Small intestine (tissue), 7 donors: ENCODE data around the gene LZTS3. TPM values are rescaled to one million over a fixed set of nuclear protein-coding genes. Genes with fewer than 3 reads are reported as not detected.
"Not testable (repeated sequence)": the region's sequence is repeated elsewhere in the genome, so short reads cannot be mapped to it uniquely, and the experiment has no call there.

ENCODE experiments used
- DNase-seq, 2 donors: peaks; one replicate each; pipeline versions ENCODE4 v3.0.0 to v3.0.0-alpha.2; 2013
- FAIRE-seq: peaks from 2 replicates; lab custom pipeline; 2012; peaks lifted over from hg19 to GRCh38; lab: Jason Lieb, UNC
- H3K27ac ChIP-seq, 3 donors: one replicate each; pipeline ENCODE4 v1.5.1; 2013; ENCODE audit warnings: low read length in 2 of 3, mild to moderate bottlenecking in 2 of 3, control low read depth in 1 of 3, inconsistent platforms in 1 of 3, low read depth in 1 of 3, moderate library complexity in 1 of 3
- H3K27me3 ChIP-seq, 3 donors: one replicate each; pipeline ENCODE4 v1.6.1; 2013; ENCODE audit warnings: low read length in 3 of 3, inconsistent platforms in 1 of 3; ENCODE audit not compliant: control insufficient read depth in 3 of 3, insufficient read depth in 3 of 3
- H3K36me3 ChIP-seq, 3 donors: one replicate each; pipeline ENCODE4 v1.6.1; 2013; ENCODE audit warnings: low read length in 3 of 3, inconsistent platforms in 1 of 3, low read depth in 1 of 3, mild to moderate bottlenecking in 1 of 3, moderate library complexity in 1 of 3; ENCODE audit not compliant: control insufficient read depth in 3 of 3, insufficient read depth in 2 of 3
- H3K4me1 ChIP-seq, 3 donors: one replicate each; pipeline ENCODE4 v1.6.1; 2013; ENCODE audit warnings: low read length in 2 of 3, inconsistent platforms in 1 of 3, low read depth in 1 of 3, mild to moderate bottlenecking in 1 of 3, moderate library complexity in 1 of 3; ENCODE audit not compliant: control insufficient read depth in 3 of 3, insufficient read depth in 2 of 3
- H3K4me3 ChIP-seq, 3 donors: one replicate each; pipeline ENCODE4 v1.5.1; 2013; ENCODE audit warnings: low read length in 3 of 3, control low read depth in 1 of 3, inconsistent platforms in 1 of 3, low read depth in 1 of 3, mild to moderate bottlenecking in 1 of 3, moderate library complexity in 1 of 3
- H3K9me3 ChIP-seq, 2 donors: one replicate each; pipeline ENCODE4 v1.6.1; 2013; ENCODE audit warnings: low read depth in 1 of 2, low read length in 1 of 2; ENCODE audit not compliant: control insufficient read depth in 2 of 2, insufficient read depth in 1 of 2
- WGBS, 3 donors: extraction: QIAGEN DNeasy Blood & Tissue Kit; methylation state at CpG; one replicate each; pipeline ENCODE4 v1.1.7; 2013; 5-methylcytosine and 5-hydroxymethylcytosine counted together
- polyA plus RNA-seq, 4 donors: library from polyadenylated mRNA; stranded (reverse) in 3 of 4; unstranded in 1 of 4; fragments of 200-250 nt in 3 of 4; fragments of 120-200 nt in 1 of 4; gene quantifications; one replicate each; pipeline versions ENCODE4 v1.2.1 to v1.2.3, GENCODE V29; 2013
- donor health status: healthy with polysubstance abuse.
- donor health status: control.
- donor health status: control.
- donor health status: Bipolar disorder and iron deficiency.
- donor health status: healthy.

LZTS3 gene
- polyA plus RNA-seq, 4 donors = 7.3 to 19.9 (median 13.1) TPM

GRCh38 chr20:3117839-3118379 is 55.4 kb downstream of the LZTS3 start:
- not testable (repeated sequence) for H3K4me1 ChIP-seq, H3K4me3 ChIP-seq, H3K27ac ChIP-seq, H3K9me3 ChIP-seq, FAIRE-seq, H3K27me3 ChIP-seq
- DNase-seq = peak; percentile 48 to 54
- WGBS, 3 donors = 51 to 63% (median 54%) methylated on average over 14 of the region's 14 CpGs
- H3K36me3 ChIP-seq = peaks cover 2 to 56% (median 5%) of the 10 kb centered on the region in 3 donors

- FAIRE-seq (no peak), DNase-seq (no peak)
- H3K36me3 ChIP-seq = peaks cover 2 to 51% (median 4%) of the 10 kb centered on the region in 3 donors
- no peak overlapping the region for H3K4me3 ChIP-seq
- H3K4me1 ChIP-seq = no peaks in the 10 kb centered on the region
- no peaks in the 10 kb centered on the region for H3K9me3 ChIP-seq
- H3K27me3 ChIP-seq = no peaks in the 10 kb centered on the region
- no peak overlapping the region for H3K27ac ChIP-seq
- 86 to 88% (median 87%) methylated on average over 4 of the region's 4 CpGs for WGBS, 3 donors
Observed at GRCh38 chr20:3116341-3116740, 57.0 kb downstream of the LZTS3 start.

GRCh38 chr20:3115190-3116107 is 57.9 kb downstream of the LZTS3 start:
- Histone ChIP-seq H3K4me3 (no peak overlapping the region), H3K9me3 (no peaks in the 10 kb centered on the region), H3K27me3 (no peaks in the 10 kb centered on the region), H3K4me1 (no peaks in the 10 kb centered on the region), H3K27ac (no peak overlapping the region), H3K36me3 (peaks cover 0 to 50% (median 4%) of the 10 kb centered on the region in 3 donors)
- 52 to 55% (median 54%) methylated on average over 28 to 30 of the region's 30 CpGs for WGBS, 3 donors
- DNase-seq = peak; percentile 45 to 61
- FAIRE-seq = no peak

Other genes starting within 250 kb of the LZTS3 start
- under 1 TPM in 2 of 4 donors, not detected in 2; 0.15 to 0.83 TPM for gene GNRH2, start 129.9 kb downstream of the LZTS3 start, polyA plus RNA-seq
- gene MRPS26, start 127.5 kb downstream of the LZTS3 start, polyA plus RNA-seq = 10 to 100 TPM; 58.4 to 77.5 (median 66.9) TPM
- 10 to 100 TPM in 2 of 4 donors, 1 to 10 TPM in 2; 2.7 to 45.8 (median 20.9) TPM for gene OXT, start 101.9 kb downstream of the LZTS3 start, polyA plus RNA-seq
- gene AVP, start 88.8 kb downstream of the LZTS3 start, polyA plus RNA-seq = 1 to 10 TPM in 1 of 4 donors, under 1 TPM in 1, not detected in 2; 0.40 to 2.7 TPM
- 10 to 100 TPM; 11.3 to 16.1 (median 13.1) TPM for gene FASTKD5, start 13.7 kb downstream of the LZTS3 start, polyA plus RNA-seq
- gene UBOX5, start 13.7 kb downstream of the LZTS3 start, polyA plus RNA-seq = 1 to 10 TPM; 4.0 to 5.9 (median 4.4) TPM
- gene DDRGK1, start 31.1 kb upstream of the LZTS3 start, polyA plus RNA-seq = 10 to 100 TPM; 37.1 to 96.9 (median 69.9) TPM
- gene ITPA, start 35.9 kb upstream of the LZTS3 start, polyA plus RNA-seq = 10 to 100 TPM; 60.3 to 97.0 (median 69.7) TPM
- under 1 TPM; 0.24 to 0.57 (median 0.36) TPM for gene SLC4A11, start 65.6 kb upstream of the LZTS3 start, polyA plus RNA-seq
- gene DNAAF9, start 234.1 kb upstream of the LZTS3 start, polyA plus RNA-seq = 1 to 10 TPM; 1.4 to 9.6 (median 3.5) TPM